ENCODE measurements around the gene ATP6V0E1.

The ATP6V0E1 gene

DNA sequence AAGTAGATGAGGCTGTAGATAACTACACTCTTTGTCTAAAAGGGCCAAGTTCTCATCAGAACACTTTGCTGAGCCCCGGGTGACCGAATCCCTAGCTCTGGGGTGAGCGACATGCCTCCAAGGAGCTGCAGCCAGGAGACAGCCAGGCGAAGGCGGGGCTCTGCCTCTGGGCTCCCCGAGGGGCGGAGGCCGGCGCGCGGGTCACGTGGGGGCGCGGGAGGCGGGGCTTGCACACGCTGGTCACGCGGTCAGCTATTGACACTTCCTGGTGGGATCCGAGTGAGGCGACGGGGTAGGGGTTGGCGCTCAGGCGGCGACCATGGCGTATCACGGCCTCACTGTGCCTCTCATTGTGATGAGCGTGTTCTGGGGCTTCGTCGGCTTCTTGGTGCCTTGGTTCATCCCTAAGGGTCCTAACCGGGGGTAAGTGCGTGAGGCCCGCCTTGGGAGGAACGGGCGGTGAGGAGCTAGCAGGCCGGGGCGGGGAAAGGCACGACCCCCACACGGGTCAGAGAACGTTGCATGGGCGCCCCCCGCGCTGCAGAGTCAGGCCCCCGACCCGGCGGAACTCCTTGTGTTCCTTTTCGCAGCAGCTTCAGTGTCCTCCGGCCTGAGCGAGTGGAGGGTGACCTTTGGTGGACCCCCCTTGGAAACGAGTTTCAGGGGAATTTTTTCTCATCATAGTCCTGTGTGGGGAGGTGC lies at the start of gene ATP6V0E1:
Gene ATP6V0E1 (plus strand): TSS at position 230 of the 702 bp plus-strand sequence. CDS start 90 bp downstream, at position 320.
- DNase-seq (ENCODE audit: low spot score), result peak; percentile 95

DNA sequence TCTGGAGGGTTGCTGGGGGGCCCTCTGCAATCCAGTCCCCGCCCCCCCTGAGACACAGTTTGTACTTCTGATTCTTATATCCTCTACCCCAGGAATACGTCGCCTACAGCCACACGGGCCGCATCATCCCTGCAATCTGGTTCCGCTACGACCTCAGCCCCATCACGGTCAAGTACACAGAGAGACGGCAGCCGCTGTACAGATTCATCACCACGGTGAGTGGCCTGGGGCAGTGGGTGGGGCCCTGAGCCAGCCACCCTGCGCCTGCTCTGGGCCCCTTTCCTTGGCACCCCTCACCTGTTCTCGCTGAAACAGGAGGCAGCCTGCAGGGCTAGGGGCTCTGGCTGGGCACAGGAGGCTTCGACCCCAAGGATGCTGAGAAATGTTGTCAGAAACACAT lies 48.5 kb upstream of the ATP6V0E1 start:
- DNase-seq (ENCODE audit: low spot score), result no peak

GRCh38 chr5:172936401-172936800 lies 47.2 kb upstream of the ATP6V0E1 start:
- DNase-seq (ENCODE audit: low spot score), result no peak

- peak; percentile 44 for DNase-seq (ENCODE audit: low spot score)
These were observed 44.5 kb upstream of the ATP6V0E1 start for GRCh38 chr5:172939071-172939470.

DNA sequence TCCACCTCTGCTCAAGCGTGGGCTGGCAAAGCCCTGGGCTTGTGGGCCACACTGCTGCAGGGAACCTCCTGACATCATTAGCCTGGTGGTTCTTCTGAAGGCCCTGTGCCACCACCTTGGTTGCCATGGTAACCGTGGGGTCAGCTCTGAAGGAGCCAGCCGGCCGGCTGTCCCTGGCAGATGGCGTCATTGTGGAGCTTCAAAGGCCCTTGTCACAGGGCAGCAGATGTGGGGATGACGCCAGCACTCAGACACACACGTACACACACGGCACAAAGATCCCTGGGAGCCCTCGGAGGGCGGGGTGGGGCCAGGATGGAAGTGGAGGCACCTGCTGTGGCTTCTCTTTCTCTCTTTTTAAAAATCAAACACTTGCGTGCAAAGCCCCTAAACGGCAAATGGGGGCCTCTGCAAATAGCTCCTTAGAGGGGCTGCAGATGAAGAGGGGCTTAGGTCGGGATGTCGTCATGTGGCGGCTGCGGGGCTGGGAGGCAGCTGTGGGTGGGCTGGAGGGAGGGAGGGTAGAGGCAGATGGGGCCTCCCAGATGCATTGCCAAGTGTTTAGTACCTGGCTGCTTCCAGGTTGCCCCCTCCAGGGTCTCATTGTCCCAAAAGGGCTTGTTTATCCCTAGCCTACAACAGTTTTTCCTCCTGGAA lies 43.8 kb upstream of the ATP6V0E1 start:
- no peak for DNase-seq (ENCODE audit: low spot score)

DNA sequence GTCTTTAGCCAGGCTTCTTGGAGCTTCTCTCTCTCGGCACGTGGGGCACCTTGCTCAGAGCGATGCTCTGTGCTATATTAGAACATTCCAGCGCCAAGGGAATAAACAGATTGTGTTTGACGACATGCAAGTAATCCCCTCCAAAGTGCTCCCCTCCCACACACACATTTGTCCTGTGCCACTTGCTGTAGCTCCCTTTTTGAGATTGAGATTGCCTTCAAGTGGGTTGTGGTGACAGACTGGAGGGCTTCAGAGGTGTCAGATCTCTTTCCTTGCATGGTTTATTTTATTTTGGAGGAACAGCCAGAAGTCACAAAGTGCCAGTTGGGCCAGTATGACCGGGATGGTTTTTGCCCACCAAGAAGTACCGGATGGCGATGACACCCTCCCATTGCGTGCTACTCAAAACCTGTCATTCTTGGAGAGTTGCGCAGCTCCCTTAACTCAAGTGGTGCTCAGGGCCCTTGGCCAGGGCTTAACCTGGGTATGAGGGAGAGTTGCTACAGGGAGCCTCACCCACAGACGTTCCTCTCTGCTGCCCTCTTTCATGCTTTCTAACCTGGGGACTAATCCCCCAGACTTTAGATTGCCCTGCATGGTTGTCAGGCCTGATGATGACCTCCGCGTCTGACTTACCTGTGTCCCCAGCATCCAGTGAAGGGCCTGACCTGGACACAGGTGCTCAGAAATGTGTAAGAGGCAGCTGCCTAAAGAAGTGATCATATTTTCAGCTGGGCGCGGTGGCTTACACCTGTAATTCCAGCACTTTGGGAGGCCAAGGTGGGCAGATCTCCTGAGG lies 43.1 kb upstream of the ATP6V0E1 start:
- DNase-seq (ENCODE audit: low spot score), result no peak

DNA sequence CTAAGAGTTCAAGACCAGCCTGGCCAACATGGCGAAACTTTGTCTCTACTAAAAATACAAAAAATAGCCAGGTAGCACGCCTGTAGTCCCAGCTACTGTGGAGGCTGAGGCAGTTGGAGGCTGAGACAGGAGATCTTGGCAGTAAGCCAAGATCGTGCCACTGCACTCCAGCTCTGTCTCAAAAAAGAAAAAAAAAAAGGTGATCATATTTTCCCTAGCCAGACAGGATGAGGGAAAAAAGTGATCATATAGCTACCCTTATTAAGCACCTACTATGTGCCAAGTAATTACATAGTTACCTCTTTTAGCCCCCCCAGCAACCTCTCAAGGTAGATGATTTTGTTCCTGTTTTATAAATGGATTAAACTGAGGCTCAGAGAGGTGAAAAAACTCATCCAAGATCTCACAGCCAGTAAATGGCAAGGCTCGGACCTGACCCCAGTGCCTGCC lies 42.5 kb upstream of the ATP6V0E1 start:
- no peak for DNase-seq (ENCODE audit: low spot score)

DNA sequence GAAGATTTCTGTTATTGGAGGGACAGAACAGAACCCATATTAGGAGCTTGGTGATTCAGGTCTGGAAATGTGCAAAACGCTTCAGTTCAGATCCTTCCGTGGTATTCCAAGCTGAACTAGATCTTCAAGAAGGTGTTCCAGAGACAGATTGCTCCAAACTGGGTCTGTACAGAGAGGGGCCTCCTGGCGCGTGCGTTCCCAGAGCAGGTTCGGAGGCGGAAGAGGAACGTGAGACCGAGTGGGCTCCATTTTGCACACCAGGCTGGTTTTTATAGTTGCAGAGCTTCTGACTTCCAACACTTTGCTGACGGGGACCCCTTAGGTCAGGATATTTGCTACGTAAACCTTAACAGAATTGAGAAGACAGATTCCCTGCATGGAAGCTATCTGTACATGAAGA lies 41.0 kb upstream of the ATP6V0E1 start:
- DNase-seq (ENCODE audit: low spot score), result no peak

DNA sequence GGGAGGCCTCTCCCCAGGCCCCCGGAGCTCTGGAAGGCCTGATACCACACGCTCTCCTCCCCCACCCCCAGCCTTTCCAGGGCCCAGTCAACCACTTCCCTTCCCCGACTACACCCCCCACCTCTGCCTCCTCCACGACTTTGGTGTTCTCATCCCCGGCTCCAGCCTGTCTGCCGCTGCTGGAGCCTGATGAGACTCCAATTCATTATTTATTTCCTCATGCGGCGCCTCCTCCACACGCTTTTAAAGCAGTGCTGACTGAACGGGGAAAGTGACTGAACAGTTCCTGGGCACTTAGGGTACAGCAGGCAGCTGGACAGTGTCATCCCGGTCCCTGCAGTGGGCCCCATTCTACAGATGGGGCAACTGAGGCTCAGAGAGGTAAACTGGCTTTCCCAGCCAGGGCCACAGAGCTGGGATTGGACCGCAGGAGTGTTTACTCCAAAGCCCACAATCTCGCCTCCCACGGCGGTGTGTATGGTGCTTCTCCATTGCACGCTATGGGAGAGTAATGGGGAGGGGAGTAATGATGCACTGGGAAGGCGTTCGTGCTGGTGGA lies 40.2 kb upstream of the ATP6V0E1 start:
- no peak for DNase-seq (ENCODE audit: low spot score)

GRCh38 chr5:172943906-172944305 lies 39.7 kb upstream of the ATP6V0E1 start:
- no peak for DNase-seq (ENCODE audit: low spot score)

DNA sequence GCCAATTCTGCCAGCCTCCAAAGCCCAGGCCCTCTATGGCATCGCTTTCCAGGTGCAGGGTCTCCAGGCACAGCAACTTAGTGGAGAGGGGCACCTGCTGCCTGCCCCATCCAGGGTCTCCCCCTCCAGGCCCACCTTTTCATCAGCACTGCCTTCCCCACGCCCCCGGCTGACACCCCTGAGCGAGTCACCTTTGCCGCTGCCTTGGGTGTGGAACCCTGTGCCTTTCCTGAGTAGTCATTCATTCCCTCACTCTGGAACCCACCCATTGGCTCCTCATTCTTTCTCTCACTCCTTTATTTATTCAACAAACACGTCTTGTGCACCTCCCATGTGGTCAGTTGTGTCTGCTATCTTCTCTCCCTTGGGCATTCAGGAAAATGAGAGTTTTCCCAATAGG lies 38.8 kb upstream of the ATP6V0E1 start:
- no peak for DNase-seq (ENCODE audit: low spot score)

DNA sequence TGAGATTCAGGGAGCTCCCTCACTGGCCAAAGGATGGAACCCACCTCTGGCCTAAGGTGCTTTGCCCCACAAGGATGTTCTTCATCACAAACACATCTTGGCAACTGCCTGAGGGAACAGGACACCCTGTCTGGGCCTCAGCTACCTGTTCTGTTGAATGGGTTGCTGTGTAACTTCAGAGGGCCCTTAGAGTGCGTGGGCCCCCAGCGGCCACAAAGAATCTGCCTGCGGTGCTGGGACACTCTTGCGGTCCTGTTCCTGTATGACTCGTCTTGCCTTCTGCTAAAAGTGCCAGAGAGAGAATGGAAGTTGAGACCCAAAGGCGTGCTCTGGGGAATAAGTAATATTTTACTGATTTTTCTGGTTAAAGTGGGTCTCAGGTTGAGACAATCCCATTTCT lies 38.4 kb upstream of the ATP6V0E1 start:
- DNase-seq (ENCODE audit: low spot score), result no peak

- no peak for DNase-seq (ENCODE audit: low spot score)
These were observed 37.4 kb upstream of the ATP6V0E1 start for GRCh38 chr5:172946146-172946545.

- no peak for DNase-seq (ENCODE audit: low spot score)
These were observed 34.1 kb upstream of the ATP6V0E1 start for GRCh38 chr5:172949426-172949825.

DNA sequence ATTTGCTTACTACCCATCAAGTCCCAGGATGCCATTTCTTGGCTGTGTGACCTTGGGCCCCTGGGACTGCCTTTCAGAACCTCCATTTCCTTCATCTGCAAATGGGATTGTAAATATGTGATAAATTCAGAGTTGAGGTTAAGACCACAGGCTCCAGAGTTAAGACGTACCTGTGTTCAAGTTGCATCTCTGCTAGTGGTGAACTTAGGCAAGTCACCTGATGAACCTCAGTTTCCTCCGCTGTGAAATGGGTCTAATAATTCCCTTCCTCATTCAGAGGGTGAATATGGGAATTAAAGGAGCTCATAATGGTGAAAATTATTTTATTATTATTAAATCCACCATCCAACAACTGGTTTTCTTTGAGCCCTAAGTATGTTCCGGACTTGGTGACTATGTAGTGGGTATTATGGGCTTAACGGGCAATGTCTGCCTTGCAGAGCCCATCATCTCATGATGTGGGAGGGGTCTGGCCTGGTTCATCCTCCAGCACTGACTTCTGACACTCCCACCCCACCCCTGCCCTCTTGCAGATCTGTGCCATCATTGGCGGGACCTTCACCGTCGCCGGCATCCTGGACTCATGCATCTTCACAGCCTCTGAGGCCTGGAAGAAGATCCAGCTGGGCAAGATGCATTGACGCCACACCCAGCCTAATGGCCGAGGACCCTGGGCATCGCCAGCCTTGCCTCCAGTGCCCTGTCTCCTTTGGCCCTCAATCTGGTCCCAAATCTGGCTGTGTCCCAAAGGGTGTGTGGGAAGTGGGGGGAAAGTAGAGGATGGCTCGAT lies 33.2 kb upstream of the ATP6V0E1 start:
- DNase-seq (ENCODE audit: low spot score), result no peak

GRCh38 chr5:172951371-172952033 lies 32.1 kb upstream of the ATP6V0E1 start:
- no peak for DNase-seq (ENCODE audit: low spot score)

DNA sequence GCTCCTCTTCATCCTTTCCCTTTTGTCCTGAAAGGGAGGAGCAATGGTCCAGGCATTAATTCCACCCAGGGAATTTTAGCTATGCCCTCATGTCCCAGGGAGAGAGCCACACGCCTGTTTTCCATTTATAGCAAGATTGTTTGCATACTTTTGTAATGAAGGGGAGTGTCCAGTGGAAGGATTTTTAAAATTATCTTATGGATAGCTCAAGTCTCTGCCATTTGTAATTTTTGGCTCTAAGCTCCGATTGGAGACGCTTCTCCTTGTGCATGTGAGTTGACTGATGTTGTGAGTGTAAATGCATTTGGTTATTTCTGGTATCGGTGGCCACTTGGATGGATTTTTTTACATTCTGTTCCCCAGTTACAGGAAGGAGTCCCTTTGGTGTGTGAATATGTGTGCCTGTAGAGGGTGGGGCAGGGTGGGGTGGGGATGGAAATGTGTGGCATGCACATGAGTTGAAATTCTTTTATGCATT lies 31.5 kb upstream of the ATP6V0E1 start:
- no peak for DNase-seq (ENCODE audit: low spot score)

GRCh38 chr5:172953776-172954675 lies 29.5 kb upstream of the ATP6V0E1 start:
- no peak for DNase-seq (ENCODE audit: low spot score)

DNA sequence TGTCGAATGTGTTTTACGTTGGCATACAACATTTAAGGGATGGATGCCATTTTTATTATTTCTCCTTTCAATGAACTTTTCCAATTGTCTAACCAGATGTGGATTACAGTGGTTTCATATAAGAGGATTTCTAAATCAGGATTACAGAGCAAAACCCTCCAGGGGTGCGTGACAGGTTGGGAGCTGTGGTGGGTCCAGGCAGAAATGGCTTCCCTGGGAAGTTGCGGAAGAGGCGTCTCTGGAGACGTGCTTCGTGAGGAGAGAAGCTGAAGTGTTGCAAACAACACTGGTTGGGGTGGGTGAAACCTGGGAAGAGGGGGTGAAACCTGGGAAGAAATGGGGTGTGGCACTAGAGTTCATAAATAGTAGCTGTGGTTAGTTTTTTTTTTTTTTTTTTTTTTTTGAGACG lies 28.8 kb upstream of the ATP6V0E1 start:
- DNase-seq (ENCODE audit: low spot score), result no peak

DNA sequence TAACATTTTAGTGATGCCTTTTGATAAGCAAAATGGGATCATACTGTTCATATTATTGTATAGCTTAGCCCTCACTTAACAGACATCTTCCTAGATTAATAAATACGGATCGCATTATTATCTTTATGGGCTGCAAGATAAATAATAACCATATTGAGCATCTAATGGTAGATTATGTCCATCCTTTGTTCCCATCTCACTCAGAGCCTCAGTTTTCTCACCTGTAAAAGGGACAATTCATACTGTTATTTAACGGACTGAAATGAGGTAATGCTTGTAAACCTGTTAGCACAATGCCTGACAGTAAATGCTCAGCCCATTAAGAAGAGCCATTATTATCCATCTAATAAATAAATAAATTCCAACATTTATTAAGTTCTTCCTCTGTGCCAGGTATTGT lies 27.3 kb upstream of the ATP6V0E1 start:
- no peak for DNase-seq (ENCODE audit: low spot score)
